GM12801 (cell line): ENCODE results near the gene RNF8.

Source experiments
- TF ChIP-seq, protein P1 (sequence below): IDR thresholded peaks from one replicate; pipeline ENCODE4 v1.5.1; 2011; ENCODE audit warnings: control low read depth; ENCODE audit not compliant: insufficient read length; ENCODE audit errors: extremely low read depth

The RNF8 gene

DNA sequence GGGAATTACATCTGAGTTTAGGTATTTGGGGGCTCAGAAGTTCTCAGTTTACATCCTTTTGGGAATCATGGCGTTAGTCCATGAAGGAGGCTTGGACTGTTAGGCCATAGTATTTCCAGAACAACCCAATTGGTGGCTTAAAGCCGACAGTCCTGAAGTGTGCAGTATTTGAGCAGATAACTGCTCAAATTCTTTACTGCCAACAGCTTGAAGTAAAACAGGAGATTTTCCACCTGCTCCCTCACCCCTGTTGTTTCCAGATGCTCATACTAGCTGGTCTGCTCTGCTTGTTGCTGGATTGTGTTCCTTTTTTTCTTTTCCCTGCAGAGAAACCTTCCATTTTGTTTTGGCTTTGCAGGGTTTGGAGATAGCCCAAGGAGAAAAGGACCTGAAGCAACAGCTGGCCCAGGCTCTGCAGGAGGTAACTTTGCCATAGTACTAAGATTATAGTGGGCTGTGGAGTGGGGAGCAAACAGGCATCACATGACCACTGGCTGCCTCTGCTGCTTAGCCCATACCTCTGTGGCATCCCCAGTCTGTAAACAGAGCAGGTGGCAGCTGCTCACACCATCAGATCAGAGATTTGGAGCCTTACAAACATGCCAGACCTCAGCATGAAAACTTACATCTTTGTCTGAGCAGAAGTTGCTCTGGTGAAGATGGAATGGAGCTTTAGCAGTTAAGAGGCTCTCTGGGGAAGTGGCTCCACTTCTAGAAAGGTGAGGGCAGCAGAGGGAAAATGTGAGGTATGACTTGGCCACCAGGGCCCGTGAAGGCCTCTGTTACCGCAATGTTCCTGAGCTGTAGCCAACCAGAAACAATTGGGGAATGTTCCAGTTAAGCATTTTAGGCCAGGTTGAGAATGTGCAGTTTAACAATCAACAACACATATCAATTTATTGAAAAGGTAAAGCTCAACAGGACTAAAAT lies 17.6 kb downstream of the RNF8 start:
- TF ChIP-seq, protein P1, sequence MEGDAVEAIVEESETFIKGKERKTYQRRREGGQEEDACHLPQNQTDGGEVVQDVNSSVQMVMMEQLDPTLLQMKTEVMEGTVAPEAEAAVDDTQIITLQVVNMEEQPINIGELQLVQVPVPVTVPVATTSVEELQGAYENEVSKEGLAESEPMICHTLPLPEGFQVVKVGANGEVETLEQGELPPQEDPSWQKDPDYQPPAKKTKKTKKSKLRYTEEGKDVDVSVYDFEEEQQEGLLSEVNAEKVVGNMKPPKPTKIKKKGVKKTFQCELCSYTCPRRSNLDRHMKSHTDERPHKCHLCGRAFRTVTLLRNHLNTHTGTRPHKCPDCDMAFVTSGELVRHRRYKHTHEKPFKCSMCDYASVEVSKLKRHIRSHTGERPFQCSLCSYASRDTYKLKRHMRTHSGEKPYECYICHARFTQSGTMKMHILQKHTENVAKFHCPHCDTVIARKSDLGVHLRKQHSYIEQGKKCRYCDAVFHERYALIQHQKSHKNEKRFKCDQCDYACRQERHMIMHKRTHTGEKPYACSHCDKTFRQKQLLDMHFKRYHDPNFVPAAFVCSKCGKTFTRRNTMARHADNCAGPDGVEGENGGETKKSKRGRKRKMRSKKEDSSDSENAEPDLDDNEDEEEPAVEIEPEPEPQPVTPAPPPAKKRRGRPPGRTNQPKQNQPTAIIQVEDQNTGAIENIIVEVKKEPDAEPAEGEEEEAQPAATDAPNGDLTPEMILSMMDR: no peak

GRCh38 chr6:37372116-37372515 lies 18.3 kb downstream of the RNF8 start:
- TF ChIP-seq, protein P1: no peak

- TF ChIP-seq, protein P1: no peak
These were observed 20.2 kb downstream of the RNF8 start for GRCh38 chr6:37373822-37374471.

GRCh38 chr6:37375376-37375775 lies 21.6 kb downstream of the RNF8 start:
- TF ChIP-seq, protein P1: no peak

DNA sequence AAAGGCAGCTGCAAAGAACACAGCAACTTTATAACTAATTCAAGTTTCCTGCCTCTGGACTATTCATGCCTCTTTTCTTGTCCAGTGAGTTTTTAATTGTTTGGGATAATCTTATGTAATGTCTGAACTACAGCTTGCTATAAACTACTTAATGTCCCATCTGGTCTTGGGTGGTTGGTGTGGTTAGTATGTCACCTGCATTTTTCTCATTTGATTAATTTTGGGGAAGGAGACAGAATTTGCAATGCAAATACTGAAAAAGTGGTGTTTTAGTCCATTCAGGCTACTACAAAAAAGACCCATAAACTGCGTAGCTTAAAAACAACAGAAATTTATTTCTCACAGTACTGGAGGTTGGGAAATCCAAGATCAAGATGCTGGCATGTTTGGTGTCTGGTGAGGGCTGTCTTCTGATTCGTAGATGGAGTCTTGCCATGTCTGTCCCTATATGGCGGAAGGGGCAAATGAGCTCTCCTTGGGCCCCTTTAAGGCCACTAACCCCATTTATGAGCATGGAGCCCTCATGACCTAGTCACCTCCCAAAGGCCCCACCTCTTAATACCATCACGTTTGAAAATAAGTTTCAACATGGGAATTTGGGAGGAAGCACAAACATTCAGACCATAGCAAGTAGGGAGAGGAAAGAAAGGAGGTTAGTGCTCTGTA lies 22.4 kb downstream of the RNF8 start:
- TF ChIP-seq, protein P1: no peak

- TF ChIP-seq, protein P1: no peak
These were observed 27.8 kb downstream of the RNF8 start for GRCh38 chr6:37381579-37381978.
